ENCODE measurements around the gene UBE2L5.

DNA sequence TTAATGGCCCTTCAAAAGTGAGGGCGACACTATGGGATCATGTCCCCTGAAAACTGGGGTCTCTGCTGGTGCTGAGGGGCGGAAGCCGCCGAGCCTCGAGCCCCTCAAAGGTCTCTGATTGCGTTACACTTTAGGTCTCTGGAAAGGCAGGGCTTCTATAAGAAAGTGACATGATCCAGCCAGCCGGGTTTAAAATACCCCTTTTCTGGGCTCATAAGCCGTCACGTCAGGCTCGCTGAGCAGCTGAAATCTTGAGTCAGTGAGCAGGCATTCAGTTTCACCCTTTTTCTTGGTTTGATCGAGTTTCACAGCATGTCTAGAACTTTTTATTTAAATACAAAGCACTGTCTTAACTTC is 44.0 kb downstream of the UBE2L5 start:
- TF ChIP-seq CTCF (conservative IDR thresholded peaks at IDR 0.05; ENCODE audit: low read depth in 2 of 2), result no peak
- TF ChIP-seq, protein P1, sequence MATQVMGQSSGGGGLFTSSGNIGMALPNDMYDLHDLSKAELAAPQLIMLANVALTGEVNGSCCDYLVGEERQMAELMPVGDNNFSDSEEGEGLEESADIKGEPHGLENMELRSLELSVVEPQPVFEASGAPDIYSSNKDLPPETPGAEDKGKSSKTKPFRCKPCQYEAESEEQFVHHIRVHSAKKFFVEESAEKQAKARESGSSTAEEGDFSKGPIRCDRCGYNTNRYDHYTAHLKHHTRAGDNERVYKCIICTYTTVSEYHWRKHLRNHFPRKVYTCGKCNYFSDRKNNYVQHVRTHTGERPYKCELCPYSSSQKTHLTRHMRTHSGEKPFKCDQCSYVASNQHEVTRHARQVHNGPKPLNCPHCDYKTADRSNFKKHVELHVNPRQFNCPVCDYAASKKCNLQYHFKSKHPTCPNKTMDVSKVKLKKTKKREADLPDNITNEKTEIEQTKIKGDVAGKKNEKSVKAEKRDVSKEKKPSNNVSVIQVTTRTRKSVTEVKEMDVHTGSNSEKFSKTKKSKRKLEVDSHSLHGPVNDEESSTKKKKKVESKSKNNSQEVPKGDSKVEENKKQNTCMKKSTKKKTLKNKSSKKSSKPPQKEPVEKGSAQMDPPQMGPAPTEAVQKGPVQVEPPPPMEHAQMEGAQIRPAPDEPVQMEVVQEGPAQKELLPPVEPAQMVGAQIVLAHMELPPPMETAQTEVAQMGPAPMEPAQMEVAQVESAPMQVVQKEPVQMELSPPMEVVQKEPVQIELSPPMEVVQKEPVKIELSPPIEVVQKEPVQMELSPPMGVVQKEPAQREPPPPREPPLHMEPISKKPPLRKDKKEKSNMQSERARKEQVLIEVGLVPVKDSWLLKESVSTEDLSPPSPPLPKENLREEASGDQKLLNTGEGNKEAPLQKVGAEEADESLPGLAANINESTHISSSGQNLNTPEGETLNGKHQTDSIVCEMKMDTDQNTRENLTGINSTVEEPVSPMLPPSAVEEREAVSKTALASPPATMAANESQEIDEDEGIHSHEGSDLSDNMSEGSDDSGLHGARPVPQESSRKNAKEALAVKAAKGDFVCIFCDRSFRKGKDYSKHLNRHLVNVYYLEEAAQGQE (IDR thresholded peaks at IDR 0.05; ENCODE audit: unreplicated experiment), result no peak
- TF ChIP-seq POLR2AphosphoS5 (IDR thresholded peaks at IDR 0.05; ENCODE audit: low read depth), result no peak
- TF ChIP-seq ZNF114 (CRISPR knock-in tag; IDR thresholded peaks at IDR 0.05), result no peak
- TF ChIP-seq EZH2 (IDR thresholded peaks at IDR 0.05; ENCODE audit: low read depth, unreplicated experiment), result no peak
- no peak for TF ChIP-seq CREB1 (CRISPR knock-in tag; IDR thresholded peaks at IDR 0.05; ENCODE audit: low read depth)
